SHP77 (cell line): Measurements from ENCODE around the gene SPDL1.
"Not testable (repeated sequence)": the region's sequence is repeated elsewhere in the genome, so short reads cannot be mapped to it uniquely, and the experiment has no call there.

ENCODE experiments used
- DNase-seq, 2 experiments: peaks; one replicate each; lab custom pipeline; 2025; lab: John Stamatoyannopoulos, UW

Gene SPDL1

DNA sequence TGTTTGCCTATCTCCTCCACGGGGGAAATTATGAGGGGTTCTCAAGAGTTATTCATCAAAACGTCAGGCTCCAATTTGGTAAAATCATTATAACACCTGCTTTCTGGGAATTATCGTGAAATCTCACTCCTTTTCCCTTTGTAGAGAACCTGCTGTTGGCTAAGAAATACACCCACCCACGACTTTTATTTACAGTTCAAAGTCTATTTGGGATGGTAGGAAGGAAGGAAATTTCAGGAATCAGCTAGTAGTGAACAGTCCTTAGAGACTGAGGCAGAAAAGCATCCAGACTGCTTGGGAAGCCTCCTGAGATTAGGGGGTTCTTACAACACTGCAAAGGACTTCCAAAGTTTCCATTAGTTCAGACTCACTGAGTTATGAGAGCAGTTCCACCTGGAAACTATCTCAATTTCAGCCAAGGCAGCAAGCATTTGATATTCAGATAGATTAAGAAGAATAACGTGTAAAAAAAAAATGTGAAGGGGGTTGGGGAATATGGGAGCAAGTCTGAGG is 9.4 kb upstream of the SPDL1 start:
- no peak for DNase-seq

DNA sequence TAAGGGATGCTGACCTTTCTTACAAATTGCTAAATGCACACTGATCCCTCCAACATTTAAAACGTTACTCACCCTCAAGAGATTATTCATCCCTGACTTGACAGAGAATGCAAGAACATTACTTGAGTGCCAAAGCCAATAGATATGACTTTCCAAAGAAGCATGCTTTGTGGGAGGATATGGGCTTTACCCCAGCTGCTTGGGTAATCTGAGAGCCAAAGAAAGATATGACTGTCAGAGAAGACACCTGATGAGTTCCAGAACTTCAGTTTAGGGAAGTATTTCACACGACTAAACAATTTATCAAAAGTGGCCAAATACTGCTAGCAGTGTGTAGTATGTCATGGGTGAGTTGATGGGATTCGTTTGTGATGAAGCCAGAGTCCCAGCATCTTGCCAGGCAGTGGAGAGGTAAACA is 7.4 kb upstream of the SPDL1 start:
- no peak for DNase-seq

DNA sequence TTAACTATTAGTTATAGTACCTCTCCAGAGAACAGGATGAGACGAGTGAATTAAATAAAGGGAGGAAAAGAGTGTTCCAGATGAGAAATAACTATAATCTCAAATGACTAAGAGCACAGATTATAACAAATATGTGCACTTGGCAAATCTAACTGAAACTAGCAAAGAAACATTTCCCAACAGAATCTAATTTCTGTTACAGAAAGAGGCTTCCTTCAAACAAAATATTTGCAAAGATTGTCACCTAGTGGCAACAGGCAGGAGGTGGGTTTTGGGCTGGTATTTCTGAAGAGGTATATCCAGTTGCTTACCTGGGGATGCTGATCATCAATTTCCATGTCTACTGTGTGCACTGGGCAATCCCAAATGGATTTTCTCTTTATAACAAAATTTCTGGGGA is 5.6 kb upstream of the SPDL1 start:
- DNase-seq: no peak

DNA sequence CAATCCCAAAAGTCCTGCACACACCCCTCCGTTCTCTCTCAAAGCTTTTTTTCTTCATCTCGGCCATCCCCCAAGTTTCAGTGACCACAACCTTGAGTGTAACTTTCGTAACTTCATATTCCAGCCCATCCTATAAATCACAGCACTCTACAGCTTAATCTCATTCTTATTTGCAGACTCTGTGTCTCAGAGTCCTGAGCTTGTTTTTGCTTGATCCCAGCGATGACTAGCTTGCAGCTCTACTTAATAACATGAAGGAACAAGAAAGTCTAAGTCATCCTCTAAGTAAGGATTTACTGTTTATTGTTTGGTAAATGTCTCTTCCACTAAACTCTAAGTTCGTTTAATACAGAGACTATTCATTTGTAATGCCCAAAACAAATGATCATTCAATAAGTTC is 2.6 kb upstream of the SPDL1 start:
- DNase-seq: no peak

DNA sequence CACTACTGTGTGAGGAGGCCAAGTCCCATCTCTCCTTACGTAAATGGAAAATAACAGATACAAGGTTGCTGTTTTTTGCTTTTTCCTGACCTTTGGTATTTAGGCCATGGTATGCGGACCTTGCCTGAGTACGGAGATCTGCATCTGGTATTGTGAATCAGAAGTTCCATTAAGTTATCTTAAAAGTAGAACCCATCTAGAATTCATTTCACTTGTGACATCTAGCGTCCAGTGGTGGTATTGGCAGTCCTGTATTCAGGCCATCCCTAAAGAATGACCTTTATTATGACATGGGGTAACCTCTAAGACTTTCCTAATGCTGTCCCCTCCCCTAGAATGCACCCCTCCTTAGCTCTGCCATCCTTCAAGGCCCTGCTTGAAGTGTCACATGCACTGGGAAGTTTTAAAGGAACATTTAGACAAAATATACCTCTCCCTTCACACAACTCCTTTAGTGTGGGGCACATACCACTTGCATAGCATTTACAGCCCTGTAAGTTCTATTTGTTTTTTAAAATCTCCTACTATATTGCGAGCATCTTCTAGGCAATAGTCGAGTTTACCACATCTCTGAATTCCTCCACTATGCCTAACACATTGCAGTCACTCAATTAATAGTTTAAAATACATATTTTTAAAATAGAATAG is 1.9 kb upstream of the SPDL1 start:
- peak; percentile 9 to 16 for DNase-seq

DNA sequence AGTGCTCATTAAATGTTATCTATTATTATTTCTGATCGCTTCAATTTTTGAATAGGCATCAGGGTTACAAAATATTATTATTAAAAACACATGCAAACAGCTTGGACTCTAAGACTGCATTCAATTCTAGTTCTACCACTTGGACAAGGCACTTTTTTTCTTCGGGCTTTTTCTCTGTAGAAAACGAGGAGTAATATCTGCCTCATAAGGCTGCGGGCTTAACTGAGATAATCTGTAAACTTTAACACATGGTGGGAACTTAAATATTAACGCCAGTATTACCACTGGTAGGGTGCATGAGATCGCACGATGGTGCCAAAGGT is 511 bp upstream of the SPDL1 start:
- DNase-seq: no peak

DNA sequence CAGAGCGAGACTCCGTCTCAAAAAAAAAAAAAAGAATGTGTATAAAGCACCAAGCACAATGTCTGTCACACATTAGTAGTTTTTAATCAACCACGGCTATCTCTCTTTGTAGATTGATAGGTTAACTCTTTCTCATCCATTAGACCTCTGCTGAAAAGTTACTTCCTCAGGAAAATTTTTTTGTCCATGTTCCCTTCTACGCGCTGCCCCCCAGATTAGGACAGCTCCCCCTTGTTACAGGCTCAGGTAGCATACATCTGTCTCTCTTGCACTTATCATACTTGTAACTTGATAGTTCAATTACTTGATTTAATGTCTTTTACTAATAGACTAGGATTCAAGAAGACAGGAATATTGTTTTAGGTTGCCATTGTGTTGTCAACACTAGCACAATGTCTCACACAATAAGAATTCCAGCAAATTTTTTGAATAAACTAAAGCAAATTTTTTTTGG is 1.5 kb downstream of the SPDL1 start:
- DNase-seq: no peak

DNA sequence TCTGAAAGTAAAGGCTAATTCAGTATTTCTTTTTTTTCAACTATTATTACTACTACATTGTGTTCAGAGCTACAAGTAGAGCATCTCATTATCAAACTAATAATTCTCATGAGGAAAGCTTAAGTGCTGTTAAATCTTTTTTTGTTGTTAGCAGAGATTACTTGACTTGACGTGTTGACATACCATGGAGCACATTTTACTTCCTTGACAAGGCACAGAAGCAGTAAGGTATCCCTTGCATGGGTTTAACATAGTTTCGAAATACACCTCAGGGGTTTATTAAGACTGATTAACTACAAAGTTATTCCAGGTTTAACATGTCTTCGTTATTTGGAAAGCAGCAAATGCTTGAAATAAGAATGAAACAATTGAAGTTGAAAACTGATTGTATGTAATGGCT is 7.0 kb downstream of the SPDL1 start:
- DNase-seq: no peak

DNA sequence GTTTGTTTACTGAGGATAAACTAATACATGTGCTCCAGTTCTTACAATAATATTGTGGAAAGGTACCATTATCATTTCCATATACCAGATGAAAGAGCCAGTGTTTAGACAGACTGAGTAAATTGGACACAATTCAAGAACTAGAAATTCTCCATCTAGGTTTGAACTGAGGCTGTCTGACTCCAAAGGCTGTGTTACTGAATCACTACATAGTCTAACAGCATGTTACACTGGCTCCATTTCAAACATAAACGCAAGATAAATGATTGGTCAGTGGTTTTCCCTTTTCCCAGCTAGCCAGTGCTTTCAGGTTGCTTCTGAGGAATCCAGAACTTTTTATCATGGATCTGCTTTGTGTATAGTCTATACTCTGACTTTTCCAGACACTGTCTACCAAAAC is 8.1 kb downstream of the SPDL1 start:
- DNase-seq: no peak

DNA sequence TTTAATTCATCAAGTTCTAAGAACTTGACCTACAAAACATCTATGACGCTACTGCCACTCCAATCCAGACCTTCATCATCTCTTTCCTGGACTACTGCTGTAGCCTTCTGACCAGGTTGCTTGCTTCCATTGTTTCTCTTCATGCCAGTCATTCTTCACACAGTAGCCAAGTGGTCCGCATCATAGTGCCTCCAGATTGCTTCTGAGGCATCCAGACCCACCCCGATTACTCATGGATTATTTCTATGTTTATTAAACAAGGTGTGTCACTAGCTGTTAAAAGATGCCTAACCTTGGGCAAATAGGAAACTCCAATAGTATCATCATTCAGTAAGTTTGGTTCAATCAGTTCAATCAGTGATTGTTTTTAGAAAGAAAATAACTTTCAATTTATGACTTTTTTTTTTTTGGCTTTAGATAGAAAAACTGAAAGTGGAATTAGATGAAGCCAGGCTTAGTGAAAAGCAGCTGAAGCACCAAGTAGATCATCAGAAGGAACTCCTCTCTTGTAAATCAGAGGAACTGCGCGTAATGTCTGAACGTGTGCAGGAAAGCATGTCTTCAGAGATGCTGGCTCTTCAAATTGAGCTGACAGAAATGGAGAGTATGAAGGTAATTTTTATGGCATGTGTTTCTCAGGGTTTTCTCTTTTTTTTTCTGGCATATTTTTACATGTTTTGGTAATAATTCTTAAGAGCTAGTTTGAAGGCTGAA is 9.5 kb downstream of the SPDL1 start:
- DNase-seq: no peak

DNA sequence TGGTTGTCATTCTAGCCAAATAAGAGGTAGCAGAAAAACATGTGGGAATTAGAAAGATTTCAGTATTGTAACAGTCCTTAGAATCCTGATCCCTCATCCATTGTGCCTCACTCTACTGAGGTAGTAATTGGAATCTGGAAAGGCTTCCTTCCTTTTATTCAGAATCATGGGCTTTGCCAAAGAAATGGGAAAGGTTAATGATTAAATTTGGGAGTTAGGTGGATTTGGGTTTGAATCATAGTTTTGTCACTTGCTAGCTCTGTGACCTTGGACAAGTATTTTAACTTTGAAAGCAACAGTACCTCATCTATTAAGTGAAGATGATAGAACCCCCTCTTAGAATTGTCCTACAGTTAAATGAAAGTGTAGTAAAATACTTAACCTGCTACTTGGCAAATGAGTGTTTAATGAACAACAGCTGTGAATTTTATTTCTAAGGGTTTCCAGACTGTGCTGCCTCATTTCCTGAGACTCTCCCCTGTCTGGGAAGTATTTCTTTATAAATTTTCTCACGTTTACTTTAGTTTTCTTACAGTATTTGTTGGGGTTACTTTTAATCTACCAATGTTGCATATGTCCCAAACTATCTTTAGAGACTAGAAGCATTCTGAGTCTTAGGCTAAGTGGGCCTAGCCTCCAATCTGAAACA is 11.7 kb downstream of the SPDL1 start:
- DNase-seq: no peak

DNA sequence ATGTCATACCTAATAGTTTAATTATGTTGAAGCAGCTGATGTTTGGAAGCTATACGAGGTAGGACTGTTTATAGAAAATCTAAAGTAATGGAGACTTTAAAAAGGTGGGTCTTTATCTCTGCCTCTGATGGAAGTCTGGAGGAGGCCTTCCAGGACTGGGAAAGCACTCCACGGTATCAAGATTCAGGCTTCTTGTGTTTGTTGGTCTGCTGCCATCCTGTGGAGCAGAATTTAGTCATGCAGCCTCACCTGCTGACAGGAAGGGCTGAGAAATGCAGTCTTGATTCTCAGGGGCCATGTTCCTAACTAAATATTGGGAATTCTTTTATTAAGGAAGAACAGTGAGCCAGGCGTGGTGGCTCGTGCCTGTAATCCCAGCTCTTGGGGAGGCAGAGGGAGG is 15.9 kb downstream of the SPDL1 start:
- DNase-seq: no peak

DNA sequence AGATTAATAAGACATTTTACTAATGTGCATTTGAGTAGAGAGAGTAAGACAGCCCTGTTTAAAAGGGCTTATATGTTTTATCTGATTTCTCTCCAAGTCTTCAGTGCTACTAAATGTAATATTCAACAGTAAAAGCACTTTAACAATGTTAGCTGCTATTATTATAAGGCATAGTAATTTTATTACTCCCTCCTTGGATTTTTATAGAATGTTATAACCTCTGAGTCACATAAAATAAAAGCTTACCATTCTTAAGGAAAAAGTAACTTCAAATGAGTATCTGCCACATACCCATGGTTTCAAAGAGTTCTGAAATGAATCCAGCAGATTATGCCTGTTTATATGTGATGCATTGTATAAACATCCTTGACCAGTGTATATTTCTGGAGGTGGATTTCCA is 19.0 kb downstream of the SPDL1 start:
- no peak for DNase-seq

DNA sequence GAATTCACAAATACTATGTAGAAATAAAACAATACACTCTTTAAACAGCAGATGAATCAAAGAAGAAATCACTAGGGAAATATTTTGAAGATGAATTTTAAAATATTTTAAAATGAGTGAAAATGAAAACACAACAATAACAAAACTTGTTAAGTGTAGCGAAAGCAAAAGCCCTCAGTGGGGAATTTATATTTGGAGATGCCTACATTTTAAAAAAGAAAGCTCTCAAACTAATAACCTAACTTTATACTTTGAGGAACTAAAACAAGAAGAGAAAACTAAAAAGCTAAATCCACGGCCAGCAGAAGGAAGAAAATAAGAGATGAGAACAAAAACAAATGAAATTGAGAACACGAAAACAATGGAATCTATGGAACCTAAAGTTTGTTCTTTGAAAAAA is 22.7 kb downstream of the SPDL1 start:
- no peak for DNase-seq

DNA sequence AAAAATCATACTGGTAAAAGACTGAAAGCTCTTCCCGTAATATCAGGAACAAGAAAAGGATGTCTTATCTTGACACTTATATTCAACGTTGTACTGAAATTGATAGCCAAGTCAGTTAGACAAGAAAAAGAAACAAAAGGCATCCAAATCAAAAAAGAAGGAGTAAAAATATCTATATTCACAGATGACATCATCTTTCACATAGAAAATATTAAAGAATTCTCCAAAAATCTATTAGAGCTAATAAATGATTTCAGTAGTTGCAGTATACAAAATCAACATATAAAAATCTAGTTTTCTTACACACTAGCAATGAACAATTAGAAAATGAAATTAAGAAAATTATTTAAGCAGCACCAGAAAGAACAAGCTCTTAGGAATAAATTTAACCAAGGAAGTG is 24.3 kb downstream of the SPDL1 start:
- DNase-seq: no peak

DNA sequence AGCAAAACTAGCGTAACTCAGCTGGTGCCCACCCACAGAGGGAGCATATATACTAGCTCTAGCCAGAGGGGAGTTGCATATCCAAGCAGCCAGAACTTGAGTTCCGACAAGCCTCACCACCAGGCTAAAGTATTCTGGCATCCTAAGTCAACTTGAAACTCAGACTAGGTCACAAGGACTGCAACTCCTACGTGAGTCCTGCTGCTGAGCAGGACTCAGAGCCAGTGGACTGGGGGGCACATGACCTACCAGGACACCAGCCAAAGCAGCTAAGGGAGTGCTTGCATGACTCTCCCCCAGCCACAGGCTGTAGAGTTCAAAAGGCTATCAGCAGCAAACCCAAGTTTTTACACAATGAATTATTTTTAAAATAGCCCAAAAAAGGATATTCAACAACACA is 26.1 kb downstream of the SPDL1 start:
- DNase-seq: no peak

DNA sequence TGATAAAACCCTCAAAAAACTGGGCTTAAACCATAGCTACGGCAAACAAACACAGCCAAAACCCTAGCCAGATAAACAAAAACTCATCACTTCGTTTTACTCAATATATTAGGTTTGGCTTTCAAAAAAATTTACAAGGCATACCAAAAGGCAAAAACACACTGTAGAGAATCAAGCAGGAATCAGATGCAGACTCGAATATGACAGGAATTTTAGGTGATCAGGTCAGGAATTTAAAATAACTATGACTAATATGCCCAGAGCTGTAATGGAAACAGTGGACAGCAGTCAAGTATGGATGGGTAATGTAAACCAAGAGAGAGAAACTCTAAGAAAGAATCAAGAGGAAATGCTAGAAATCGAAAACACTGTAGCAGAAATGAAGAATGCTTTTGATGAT is 27.0 kb downstream of the SPDL1 start:
- DNase-seq: no peak

DNA sequence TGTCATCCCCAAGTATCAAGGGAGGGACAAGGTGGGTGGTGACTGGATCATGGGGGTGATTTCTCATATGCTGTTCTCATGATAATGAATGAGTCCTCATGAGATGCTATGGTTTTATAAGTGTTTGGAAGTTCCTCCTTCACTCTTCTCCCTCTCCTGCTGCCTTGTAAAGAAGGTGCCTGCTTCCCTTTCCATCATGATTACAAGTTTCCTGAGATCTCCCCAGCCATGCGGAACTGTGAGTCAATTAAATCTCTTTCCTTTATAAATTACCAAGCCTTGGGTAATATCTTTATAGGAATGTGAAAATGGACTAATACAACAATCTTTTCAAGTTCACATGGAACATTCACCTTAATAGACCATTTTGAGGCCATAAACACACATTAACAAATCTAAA is 32.0 kb downstream of the SPDL1 start:
- no peak for DNase-seq

DNA sequence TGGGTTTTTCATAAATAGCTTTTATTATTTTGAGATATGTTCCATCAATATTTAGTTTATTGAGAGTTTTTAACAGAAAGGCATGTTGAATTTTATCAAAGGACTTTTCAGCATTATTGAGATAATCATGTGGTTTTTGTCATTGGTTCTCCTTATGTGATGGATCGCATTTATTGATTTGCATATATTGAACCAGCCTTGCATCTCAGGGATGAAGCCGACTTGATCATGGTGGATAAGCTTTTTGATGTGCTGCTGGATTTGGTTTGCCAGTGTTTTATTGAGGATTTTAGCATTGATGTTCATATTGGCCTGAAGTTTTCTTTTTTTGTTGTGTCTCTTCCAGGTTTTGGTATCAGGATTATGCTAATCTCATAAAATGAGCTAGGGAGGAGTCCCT is 40.7 kb downstream of the SPDL1 start:
- not testable (repeated sequence) for DNase-seq

DNA sequence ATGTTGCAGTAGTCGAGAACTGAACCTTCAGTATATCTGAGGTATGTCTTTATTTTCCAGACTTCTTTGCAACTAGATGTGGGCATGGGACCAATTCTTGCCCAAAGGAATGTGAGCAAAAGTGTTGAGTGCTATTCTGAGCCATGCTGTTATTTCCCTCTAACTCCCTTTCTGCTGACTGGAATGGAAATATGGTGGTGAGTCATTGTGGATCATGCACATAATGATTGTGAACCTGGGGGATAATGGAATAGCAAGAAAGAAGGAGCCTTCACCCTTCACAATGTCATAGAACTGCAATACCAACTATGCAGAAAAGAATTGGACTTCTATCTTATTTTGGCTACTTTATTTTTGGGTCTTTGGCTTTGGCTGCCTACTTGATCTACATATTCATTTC is 43.2 kb downstream of the SPDL1 start:
- DNase-seq: no peak

DNA sequence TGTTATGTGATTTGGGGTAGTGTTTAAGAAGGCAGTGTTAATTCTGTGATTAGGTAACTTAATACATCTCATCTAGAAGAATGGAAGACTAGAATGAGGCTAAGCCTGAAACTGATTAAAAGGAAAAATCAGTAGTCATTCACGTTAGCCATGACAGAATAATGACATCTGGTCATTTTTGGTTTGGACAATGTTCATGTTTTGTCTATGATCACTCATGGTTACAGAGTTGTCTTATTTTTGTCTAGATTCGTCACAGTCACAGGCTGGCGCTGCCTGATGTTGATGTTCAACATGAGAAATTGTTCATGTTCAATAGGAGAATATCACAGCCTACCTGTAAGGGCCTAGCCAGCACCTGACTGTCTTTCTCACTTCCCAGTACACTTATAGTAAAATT is 44.0 kb downstream of the SPDL1 start:
- DNase-seq: no peak

DNA sequence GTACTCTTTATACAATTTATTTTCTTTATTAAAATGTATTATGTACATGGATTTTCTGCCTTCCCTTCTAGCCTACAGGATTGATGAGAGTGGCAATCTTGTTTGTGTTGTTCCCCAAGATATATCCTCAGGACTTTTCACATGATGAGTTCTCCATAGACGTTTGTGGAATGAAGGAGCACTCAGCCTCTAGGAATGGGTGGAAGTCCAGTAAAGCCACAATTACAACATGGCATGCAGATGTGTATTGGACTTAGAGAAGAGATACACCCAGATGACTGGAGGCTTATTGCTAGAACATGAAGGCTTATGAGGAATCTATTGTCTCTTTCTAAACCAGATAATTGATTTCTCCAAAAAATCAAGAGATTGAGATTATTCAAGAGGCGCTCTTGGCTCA is 45.3 kb downstream of the SPDL1 start:
- DNase-seq: no peak

DNA sequence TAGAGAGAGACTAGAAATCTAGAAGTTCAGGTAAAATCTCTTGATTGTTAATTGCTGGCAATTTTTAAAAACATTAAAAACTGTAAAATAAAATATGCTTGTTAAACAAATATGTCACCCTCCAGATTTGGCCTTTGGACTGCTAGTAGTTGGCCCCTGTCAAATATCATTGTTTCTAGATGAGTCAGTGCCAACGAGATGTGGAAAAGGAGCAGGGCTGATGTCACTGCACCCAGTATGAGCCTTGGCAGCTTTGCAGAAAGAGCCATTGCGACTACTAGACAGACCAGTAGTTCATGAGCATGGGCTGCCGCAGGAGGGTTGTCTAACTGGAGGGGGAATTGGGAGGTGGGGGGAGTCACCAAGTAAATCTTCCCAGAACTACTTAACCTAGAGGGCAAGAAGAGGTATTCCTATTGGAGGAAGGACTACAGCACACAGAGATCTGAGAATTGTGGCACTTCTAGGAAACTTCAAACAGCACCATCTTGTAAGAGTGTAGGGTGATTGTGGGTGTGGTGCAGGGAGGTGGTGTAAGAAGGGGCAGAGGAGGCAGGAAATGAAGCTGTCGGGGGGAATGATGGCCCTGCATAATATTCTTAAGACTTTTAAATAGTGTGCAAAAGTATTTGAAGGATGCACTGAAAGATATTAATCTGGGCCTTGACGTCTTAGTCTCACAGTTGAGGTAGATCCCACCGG is 46.4 kb downstream of the SPDL1 start:
- DNase-seq: no peak
